Endothelial cell (in vitro differentiated cells): Measurements from ENCODE around the gene VWA3B. TPM values are rescaled to one million over a fixed set of nuclear protein-coding genes. Genes with fewer than 3 reads are reported as not detected.
A peak's percentile ranks its signal among the peaks of the same experiment; 100 is the strongest.

Experiments used
- DNase-seq: peaks from one replicate; pipeline ENCODE4 v3.0.0; 2021; ENCODE audit warnings: low spot score
- H3K27ac Mint-ChIP-seq: one replicate; pipeline ENCODE4 v1.8.0; 2021; ENCODE audit warnings: mixed read lengths, inconsistent platforms; ENCODE audit not compliant: unreplicated experiment
- H3K27me3 Mint-ChIP-seq: one replicate; pipeline ENCODE4 v1.8.0; 2021; ENCODE audit warnings: mild to moderate bottlenecking, moderate library complexity, mixed read lengths, inconsistent platforms; ENCODE audit not compliant: unreplicated experiment
- H3K36me3 Mint-ChIP-seq: one replicate; pipeline ENCODE4 v1.8.0; 2021; ENCODE audit warnings: mild to moderate bottlenecking, low read depth, mixed read lengths, inconsistent platforms; ENCODE audit not compliant: unreplicated experiment
- H3K4me1 Mint-ChIP-seq: one replicate; pipeline ENCODE4 v1.8.0; 2021; ENCODE audit warnings: mild to moderate bottlenecking, mixed read lengths, inconsistent platforms; ENCODE audit not compliant: unreplicated experiment
- H3K4me3 Mint-ChIP-seq: one replicate; pipeline ENCODE4 v1.8.0; 2021; ENCODE audit warnings: mild to moderate bottlenecking, mixed read lengths, inconsistent platforms; ENCODE audit not compliant: unreplicated experiment
- H3K9me3 Mint-ChIP-seq: one replicate; pipeline ENCODE4 v1.8.0; 2021; ENCODE audit warnings: mixed read lengths, inconsistent platforms; ENCODE audit not compliant: unreplicated experiment
- CTCF ChIP-seq: fragments of 200-600 bp; sonication (generic); IDR thresholded peaks from one replicate; pipeline ENCODE4 v1.5.0; 2021; ENCODE audit warnings: antibody characterized with exemption; ENCODE audit not compliant: unreplicated experiment
- total RNA-seq: library from RNA; stranded (reverse); fragmentation: NEBNext Ultra II Directional; extraction: Animal tissue kit (Norgen Biotek cat#: 25700); gene quantifications from one replicate; pipeline ENCODE4 v1.2.1, GENCODE V29; 2021; ENCODE audit not compliant: unreplicated experiment

The VWA3B gene
- total RNA-seq, 1 donor from 2014 or later, result not detected

- no peak for TF ChIP-seq CTCF
- Mint-ChIP-seq H3K27me3 (peaks cover 5% of the 10 kb centered on the region), H3K9me3 (no peaks in the 10 kb centered on the region), H3K27ac (no peak overlapping the region), H3K4me1 (peaks cover 22% of the 10 kb centered on the region), H3K4me3 (no peak overlapping the region), H3K36me3 (no peaks in the 10 kb centered on the region)
- no peak for DNase-seq
Measured at GRCh38 chr2:98085649-98086048, 1.3 kb upstream of the VWA3B start.

- TF ChIP-seq CTCF, result no peak
- Mint-ChIP-seq H3K4me3 (peak overlapping the region; percentile 42), H3K27me3 (peaks cover 6% of the 10 kb centered on the region), H3K27ac (no peak overlapping the region), H3K9me3 (no peaks in the 10 kb centered on the region), H3K36me3 (no peaks in the 10 kb centered on the region), H3K4me1 (peaks cover 17% of the 10 kb centered on the region)
- DNase-seq, result no peak
Measured at GRCh38 chr2:98087447-98088020, 567 bp downstream of the VWA3B start.

GRCh38 chr2:98088261-98088660 is 1.3 kb downstream of the VWA3B start:
- Mint-ChIP-seq H3K4me1 (peaks cover 15% of the 10 kb centered on the region), H3K9me3 (no peaks in the 10 kb centered on the region), H3K4me3 (no peak overlapping the region), H3K27me3 (peaks cover 6% of the 10 kb centered on the region), H3K27ac (no peak overlapping the region), H3K36me3 (no peaks in the 10 kb centered on the region)
- no peak for TF ChIP-seq CTCF
- no peak for DNase-seq

GRCh38 chr2:98089941-98090340 is 3.0 kb downstream of the VWA3B start:
- no peak overlapping the region for H3K27ac Mint-ChIP-seq
- peaks cover 6% of the 10 kb centered on the region for H3K27me3 Mint-ChIP-seq
- DNase-seq, result no peak
- H3K9me3 Mint-ChIP-seq, result no peaks in the 10 kb centered on the region
- no peaks in the 10 kb centered on the region for H3K36me3 Mint-ChIP-seq
- H3K4me3 Mint-ChIP-seq, result no peak overlapping the region
- peaks cover 15% of the 10 kb centered on the region for H3K4me1 Mint-ChIP-seq
- TF ChIP-seq CTCF, result no peak

- H3K27me3 Mint-ChIP-seq, result peaks cover 6% of the 10 kb centered on the region
- no peak for TF ChIP-seq CTCF
- H3K4me3 Mint-ChIP-seq, result no peak overlapping the region
- peaks cover 15% of the 10 kb centered on the region for H3K4me1 Mint-ChIP-seq
- H3K36me3 Mint-ChIP-seq, result no peaks in the 10 kb centered on the region
- H3K9me3 Mint-ChIP-seq, result peaks cover 2% of the 10 kb centered on the region
- no peak for DNase-seq
- no peak overlapping the region for H3K27ac Mint-ChIP-seq
Measured at GRCh38 chr2:98090951-98091350, 4.0 kb downstream of the VWA3B start.
